ENCODE results near the gene ZCCHC12. TPM values are rescaled to one million over a fixed set of nuclear protein-coding genes. Genes with fewer than 3 reads are reported as not detected.

The ZCCHC12 gene
- total RNA-seq, 1 experiment from 2014 or later, result 0.87 TPM

- no peak for TF ChIP-seq STAT6 (CRISPR knock-in tag; conservative IDR thresholded peaks at IDR 0.05; ENCODE audit: low read depth)
- TF ChIP-seq USF1 (CRISPR knock-in tag; IDR thresholded peaks at IDR 0.05), result peak; percentile 98
- TF ChIP-seq MXD4 (CRISPR knock-in tag; IDR thresholded peaks at IDR 0.05; ENCODE audit: borderline replicate concordance), result no peak
- no peak for TF ChIP-seq GRHL2 (CRISPR knock-in tag; IDR thresholded peaks at IDR 0.05; ENCODE audit: insufficient replicate concordance, severe bottlenecking)
- TF ChIP-seq NFATC4 (CRISPR knock-in tag; IDR thresholded peaks at IDR 0.05), result no peak
- TF ChIP-seq ZBTB43 (CRISPR knock-in tag; IDR thresholded peaks at IDR 0.05), result no peak
- no peak for TF ChIP-seq ZNF138 (CRISPR knock-in tag; conservative IDR thresholded peaks at IDR 0.05)
- no peak for TF ChIP-seq ATF3 (CRISPR knock-in tag; conservative IDR thresholded peaks at IDR 0.05)
- TF ChIP-seq CDX4 (CRISPR knock-in tag; IDR thresholded peaks at IDR 0.05; ENCODE audit: borderline replicate concordance), result no peak
- TF ChIP-seq ATF1 (CRISPR knock-in tag; IDR thresholded peaks at IDR 0.05), result no peak
- TF ChIP-seq PRDM15 (CRISPR knock-in tag; IDR thresholded peaks at IDR 0.05), result no peak
- TF ChIP-seq ZNF671 (CRISPR knock-in tag; IDR thresholded peaks at IDR 0.05), result no peak
- TF ChIP-seq TCF7 (CRISPR knock-in tag; IDR thresholded peaks at IDR 0.05; ENCODE audit: low read depth), result no peak
- TF ChIP-seq ZNF281 (CRISPR knock-in tag; IDR thresholded peaks at IDR 0.05), result no peak
- TF ChIP-seq JAZF1 (CRISPR knock-in tag; IDR thresholded peaks at IDR 0.05), result no peak
- TF ChIP-seq IRF2 (CRISPR knock-in tag; IDR thresholded peaks at IDR 0.05; ENCODE audit: borderline replicate concordance, low read depth), result no peak
- no peak for TF ChIP-seq FOXK1 (CRISPR knock-in tag; IDR thresholded peaks at IDR 0.05)
- TF ChIP-seq ZNF121 (CRISPR knock-in tag; IDR thresholded peaks at IDR 0.05), result no peak
- no peak for TF ChIP-seq E2F5 (CRISPR knock-in tag; IDR thresholded peaks at IDR 0.05)
- TF ChIP-seq MYBL2 (CRISPR knock-in tag; IDR thresholded peaks at IDR 0.05), result no peak
- TF ChIP-seq ZNF532 (CRISPR knock-in tag; IDR thresholded peaks at IDR 0.05; ENCODE audit: borderline replicate concordance), result no peak
Observed at GRCh38 chrX:118839334-118839958, 15.8 kb downstream of the ZCCHC12 start (continued).

All from WTC11 (cell line).